Measurements from ENCODE around the gene NAV2.
A peak's percentile ranks its signal among the peaks of the same experiment; 100 is the strongest.

Gene NAV2

GRCh38 chr11:19718951-19719350 is 6.3 kb downstream of the NAV2 start:
- DNase-seq: no peak

GRCh38 chr11:19719960-19720359 is 7.3 kb downstream of the NAV2 start:
- DNase-seq: no peak

- DNase-seq: no peak
These were observed 8.5 kb downstream of the NAV2 start for GRCh38 chr11:19721176-19721575.

- DNase-seq: no peak
These were observed 10.1 kb downstream of the NAV2 start for GRCh38 chr11:19722702-19723101.

- DNase-seq: peak; percentile 78
These were observed 11.1 kb downstream of the NAV2 start for GRCh38 chr11:19723572-19724342.

GRCh38 chr11:19724765-19725164 is 12.1 kb downstream of the NAV2 start:
- DNase-seq: no peak

GRCh38 chr11:19725379-19726079 is 12.9 kb downstream of the NAV2 start:
- no peak for DNase-seq

GRCh38 chr11:19727246-19727645 is 14.6 kb downstream of the NAV2 start:
- DNase-seq: no peak

GRCh38 chr11:19728436-19728835 is 15.8 kb downstream of the NAV2 start:
- DNase-seq: no peak

GRCh38 chr11:19729141-19729540 is 16.5 kb downstream of the NAV2 start:
- no peak for DNase-seq

GRCh38 chr11:19730373-19730772 is 17.7 kb downstream of the NAV2 start:
- DNase-seq: no peak

GRCh38 chr11:19734171-19734570 is 21.5 kb downstream of the NAV2 start:
- DNase-seq: no peak

- DNase-seq: no peak
These were observed 22.7 kb downstream of the NAV2 start for GRCh38 chr11:19735157-19735908.

GRCh38 chr11:19735909-19736498 is 23.4 kb downstream of the NAV2 start:
- peak; percentile 18 for DNase-seq

- DNase-seq: no peak
These were observed 24.2 kb downstream of the NAV2 start for GRCh38 chr11:19736831-19737230.

- DNase-seq: no peak
These were observed 24.9 kb downstream of the NAV2 start for GRCh38 chr11:19737575-19737974.

- no peak for DNase-seq
These were observed 25.5 kb downstream of the NAV2 start for GRCh38 chr11:19738124-19738523.

- no peak for DNase-seq
These were observed 27.2 kb downstream of the NAV2 start for GRCh38 chr11:19739872-19740271.

GRCh38 chr11:19740586-19740985 is 27.9 kb downstream of the NAV2 start:
- no peak for DNase-seq

- peak; percentile 87 for DNase-seq
These were observed 30.1 kb downstream of the NAV2 start for GRCh38 chr11:19742588-19743292.

- no peak for DNase-seq
These were observed 31.0 kb downstream of the NAV2 start for GRCh38 chr11:19743622-19744021.

GRCh38 chr11:19744130-19744529 is 31.5 kb downstream of the NAV2 start:
- DNase-seq: no peak

GRCh38 chr11:19746086-19746485 is 33.4 kb downstream of the NAV2 start:
- no peak for DNase-seq
